ENCODE measurements around the gene STIM2. TPM values are rescaled to one million over a fixed set of nuclear protein-coding genes. Genes with fewer than 3 reads are reported as not detected.

The STIM2 gene
- total and polyA plus RNA-seq, 10 of the 15 experiments (the other 5 are each of a cell fraction or from before 2014, with no cell fraction given), result 4.7 to 41.5 (median 16.9) TPM

GRCh38 chr4:26909369-26909768, 48.7 kb downstream of the STIM2 start:
- DNase-seq (ENCODE audit: low read depth, low spot score) (no peak), ATAC-seq (no peak), FAIRE-seq (no peak)
- TF ChIP-seq FOXM1 (IDR thresholded peaks at IDR 0.05; ENCODE audit: low read depth, low read length), result no peak
- in situ Hi-C loops (cut with MboI) (no loop called here), intact Hi-C loops (cut with micrococcal nuclease; ENCODE audit: unreplicated experiment) (loop anchor here (2.0 kb wide), 1 partner anchor 49 kb away; the partner anchor contains the start of gene STIM2)
- WGBS (ENCODE audit: insufficient coverage, insufficient replicate concordance, low lambda C conversion rate, missing lambda C conversion rate), result 87% methylated on average over 5 of the region's 5 CpGs
- H3K79me2 ChIP-seq (ENCODE audit: control insufficient read depth, insufficient read depth, low read length), result peaks cover 2% of the 10 kb centered on the region; the same call in 1 of the 2 replicates
- H3K27me3 ChIP-seq (replicated peaks in 1 of 2; ENCODE audit: control insufficient read depth in 2 of 2, insufficient read depth in 2 of 2, low read length in 1 of 2), result no peaks in the 10 kb centered on the region
- ChIA-PET SMC1A (ENCODE audit: uncharacterized antibody, unreplicated experiment) (interaction anchor here (0.9 to 2.4 kb wide), 4 partner anchors 9 to 94 kb away, joined by 3 to 10 read pairs (median 5); no protein-coding TSS in a partner anchor), RAD21 (ENCODE audit: unreplicated experiment) (no interaction called here), POLR2A (interaction anchor here (0.8 kb wide), 1 partner anchor 10 kb away, joined by 3 read pairs; no protein-coding TSS in a partner anchor), CTCF (interaction anchor here (0.8 kb wide), 1 partner anchor 23 kb away, joined by 4 read pairs; no protein-coding TSS in a partner anchor)
- H2AFZ ChIP-seq (ENCODE audit: control insufficient read depth, low read depth, low read length), result no peak overlapping the region
- H3K9ac ChIP-seq (ENCODE audit: control insufficient read depth, insufficient read depth, low read length), result no peak overlapping the region
- H3K4me3 ChIP-seq, result no peak overlapping the region
- H3K9me3 ChIP-seq (replicated peaks; ENCODE audit: control insufficient read depth, insufficient read depth, low read length), result no peaks in the 10 kb centered on the region
- H3K27ac ChIP-seq (ENCODE audit: control insufficient read depth, insufficient read depth), result no peak overlapping the region
- H4K20me1 ChIP-seq (ENCODE audit: control insufficient read depth, insufficient read depth), result no peaks in the 10 kb centered on the region
- H3K4me2 ChIP-seq (ENCODE audit: control insufficient read depth, insufficient read depth), result no peak overlapping the region
- peaks cover 21% of the 10 kb centered on the region for H3K4me1 ChIP-seq (ENCODE audit: control insufficient read depth, insufficient read depth, low read length)
- no peaks in the 10 kb centered on the region for H3K36me3 ChIP-seq (ENCODE audit: control insufficient read depth in 2 of 2, insufficient read depth in 2 of 2, low read length in 1 of 2)
- no TSS peak for BruUV-seq (replicated peaks)

- ChIA-PET CTCF (no interaction called here), POLR2A (no interaction called here), SMC1A (ENCODE audit: uncharacterized antibody, unreplicated experiment) (interaction anchor here (1.6 kb wide), 1 partner anchor 112 kb away, joined by 3 read pairs; no protein-coding TSS in a partner anchor), RAD21 (ENCODE audit: unreplicated experiment) (no interaction called here)
- no peak overlapping the region for H3K4me2 ChIP-seq (ENCODE audit: control insufficient read depth, insufficient read depth)
- H3K27ac ChIP-seq (ENCODE audit: control insufficient read depth, insufficient read depth), result no peak overlapping the region
- BruUV-seq (replicated peaks), result no TSS peak
- H3K9me3 ChIP-seq (replicated peaks; ENCODE audit: control insufficient read depth, insufficient read depth, low read length), result no peaks in the 10 kb centered on the region
- ATAC-seq (no peak), DNase-seq (ENCODE audit: low read depth, low spot score) (no peak), FAIRE-seq (no peak)
- no peaks in the 10 kb centered on the region for H4K20me1 ChIP-seq (ENCODE audit: control insufficient read depth, insufficient read depth)
- peaks cover 2% of the 10 kb centered on the region; the same call in 1 of the 2 replicates for H3K79me2 ChIP-seq (ENCODE audit: control insufficient read depth, insufficient read depth, low read length)
- H3K4me3 ChIP-seq, result no peak overlapping the region
- no peak overlapping the region for H2AFZ ChIP-seq (ENCODE audit: control insufficient read depth, low read depth, low read length)
- peaks cover 21% of the 10 kb centered on the region for H3K4me1 ChIP-seq (ENCODE audit: control insufficient read depth, insufficient read depth, low read length)
- intact Hi-C loops (cut with micrococcal nuclease; ENCODE audit: unreplicated experiment), result no loop called here
- in situ Hi-C loops (cut with MboI), result no loop called here
- H3K9ac ChIP-seq (ENCODE audit: control insufficient read depth, insufficient read depth, low read length), result no peak overlapping the region
- H3K36me3 ChIP-seq (ENCODE audit: control insufficient read depth in 2 of 2, insufficient read depth in 2 of 2, low read length in 1 of 2), result no peaks in the 10 kb centered on the region
- H3K27me3 ChIP-seq (replicated peaks in 1 of 2; ENCODE audit: control insufficient read depth in 2 of 2, insufficient read depth in 2 of 2, low read length in 1 of 2), result no peaks in the 10 kb centered on the region
- TF ChIP-seq, protein P1, sequence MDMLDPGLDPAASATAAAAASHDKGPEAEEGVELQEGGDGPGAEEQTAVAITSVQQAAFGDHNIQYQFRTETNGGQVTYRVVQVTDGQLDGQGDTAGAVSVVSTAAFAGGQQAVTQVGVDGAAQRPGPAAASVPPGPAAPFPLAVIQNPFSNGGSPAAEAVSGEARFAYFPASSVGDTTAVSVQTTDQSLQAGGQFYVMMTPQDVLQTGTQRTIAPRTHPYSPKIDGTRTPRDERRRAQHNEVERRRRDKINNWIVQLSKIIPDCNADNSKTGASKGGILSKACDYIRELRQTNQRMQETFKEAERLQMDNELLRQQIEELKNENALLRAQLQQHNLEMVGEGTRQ (IDR thresholded peaks at IDR 0.05; ENCODE audit: borderline replicate concordance, low read depth, low read length), result no peak
- TF ChIP-seq SUZ12 (IDR thresholded peaks at IDR 0.05; ENCODE audit: unreplicated experiment) (no peak), MXI1 (IDR thresholded peaks at IDR 0.05; ENCODE audit: low read depth, low read length) (no peak), EP300 (IDR thresholded peaks at IDR 0.05; ENCODE audit: borderline replicate concordance in 1 of 2, control insufficient read depth in 1 of 2, low read depth in 2 of 2, low read length in 2 of 2) (no peak), TARDBP (IDR thresholded peaks at IDR 0.05; ENCODE audit: borderline replicate concordance) (no peak), CBX5 (IDR thresholded peaks at IDR 0.05; ENCODE audit: low read depth) (no peak), CHD1 (IDR thresholded peaks at IDR 0.05; ENCODE audit: low read depth, low read length) (no peak), DPF2 (IDR thresholded peaks at IDR 0.05) (no peak), NFYA (IDR thresholded peaks at IDR 0.05; ENCODE audit: borderline replicate concordance, low read depth, low read length) (no peak), BCL11A (IDR thresholded peaks at IDR 0.05; ENCODE audit: low read depth, low read length) (no peak), NR2F1 (conservative IDR thresholded peaks at IDR 0.05) (no peak), CBX3 (IDR thresholded peaks at IDR 0.05; ENCODE audit: borderline replicate concordance, low read depth) (no peak), POLR2AphosphoS2 (IDR thresholded peaks at IDR 0.05; ENCODE audit: low read depth, low read length) (no peak)
- TF ChIP-seq, protein P2, sequence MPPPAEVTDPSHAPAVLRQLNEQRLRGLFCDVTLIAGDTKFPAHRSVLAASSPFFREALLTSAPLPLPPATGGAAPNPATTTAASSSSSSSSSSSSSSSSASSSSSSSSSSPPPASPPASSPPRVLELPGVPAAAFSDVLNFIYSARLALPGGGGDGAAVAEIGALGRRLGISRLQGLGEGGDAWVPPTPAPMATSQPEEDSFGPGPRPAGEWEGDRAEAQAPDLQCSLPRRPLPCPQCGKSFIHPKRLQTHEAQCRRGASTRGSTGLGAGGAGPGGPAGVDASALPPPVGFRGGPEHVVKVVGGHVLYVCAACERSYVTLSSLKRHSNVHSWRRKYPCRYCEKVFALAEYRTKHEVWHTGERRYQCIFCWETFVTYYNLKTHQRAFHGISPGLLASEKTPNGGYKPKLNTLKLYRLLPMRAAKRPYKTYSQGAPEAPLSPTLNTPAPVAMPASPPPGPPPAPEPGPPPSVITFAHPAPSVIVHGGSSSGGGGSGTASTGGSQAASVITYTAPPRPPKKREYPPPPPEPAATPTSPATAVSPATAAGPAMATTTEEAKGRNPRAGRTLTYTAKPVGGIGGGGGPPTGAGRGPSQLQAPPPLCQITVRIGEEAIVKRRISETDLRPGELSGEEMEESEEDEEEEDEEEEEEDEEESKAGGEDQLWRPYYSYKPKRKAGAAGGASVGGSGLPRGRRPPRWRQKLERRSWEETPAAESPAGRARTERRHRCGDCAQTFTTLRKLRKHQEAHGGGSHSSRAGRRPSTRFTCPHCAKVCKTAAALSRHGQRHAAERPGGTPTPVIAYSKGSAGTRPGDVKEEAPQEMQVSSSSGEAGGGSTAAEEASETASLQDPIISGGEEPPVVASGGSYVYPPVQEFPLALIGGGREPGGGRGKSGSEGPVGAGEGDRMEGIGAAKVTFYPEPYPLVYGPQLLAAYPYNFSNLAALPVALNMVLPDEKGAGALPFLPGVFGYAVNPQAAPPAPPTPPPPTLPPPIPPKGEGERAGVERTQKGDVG (CRISPR knock-in tag; IDR thresholded peaks at IDR 0.05), result no peak
Observed at GRCh38 chr4:26911254-26911653, 50.6 kb downstream of the STIM2 start.

All from GM12878 (cell line).